GM19193 (cell line): ENCODE results near the gene BCL2L12.

Experiments used
- POLR2A ChIP-seq: IDR thresholded peaks from 4 replicates; pipeline ENCODE4 v1.6.1; 2011; ENCODE audit not compliant: insufficient read depth, insufficient read length; ENCODE audit errors: extremely low read depth

The BCL2L12 gene

GRCh38 chr19:49699364-49699763, 33.6 kb downstream of the BCL2L12 start:
- no peak for TF ChIP-seq POLR2A

- no peak for TF ChIP-seq POLR2A
These were observed 34.8 kb downstream of the BCL2L12 start for GRCh38 chr19:49700563-49700962.

GRCh38 chr19:49701271-49701786, 35.6 kb downstream of the BCL2L12 start:
- TF ChIP-seq POLR2A, result no peak

GRCh38 chr19:49704888-49705642, 39.3 kb downstream of the BCL2L12 start:
- no peak for TF ChIP-seq POLR2A

GRCh38 chr19:49705919-49706318, 40.2 kb downstream of the BCL2L12 start:
- TF ChIP-seq POLR2A, result no peak

GRCh38 chr19:49710372-49710951, 44.7 kb downstream of the BCL2L12 start:
- no peak for TF ChIP-seq POLR2A

- no peak for TF ChIP-seq POLR2A
These were observed 46.7 kb downstream of the BCL2L12 start for GRCh38 chr19:49712397-49712859.

- no peak for TF ChIP-seq POLR2A
These were observed 47.6 kb downstream of the BCL2L12 start for GRCh38 chr19:49713236-49713845.

- no peak for TF ChIP-seq POLR2A
These were observed 50.4 kb downstream of the BCL2L12 start for GRCh38 chr19:49716154-49716553.

- no peak for TF ChIP-seq POLR2A
These were observed 52.8 kb downstream of the BCL2L12 start for GRCh38 chr19:49718511-49718910.

GRCh38 chr19:49718991-49719390, 53.3 kb downstream of the BCL2L12 start:
- TF ChIP-seq POLR2A, result no peak
